Panc1 (cell line): ENCODE data around the gene CCDC92B.

ENCODE experiments used
- CTCF ChIP-seq: fragments of 450-650 bp; IDR thresholded peaks from 2 replicates; pipeline ENCODE4 v1.5.1; 2017; ENCODE audit warnings: mild to moderate bottlenecking
- POLR2AphosphoS5 ChIP-seq: IDR thresholded peaks from 2 replicates; pipeline ENCODE4 v1.6.1; 2012; ENCODE audit warnings: mild to moderate bottlenecking, low read depth, low read length, moderate library complexity

GRCh38 chr17:2749784-2750181 is 331 bp upstream of the CCDC92B start:
- TF ChIP-seq CTCF (no peak), POLR2AphosphoS5 (no peak)
